ENCODE results near the gene ELL2. TPM values are rescaled to one million over a fixed set of nuclear protein-coding genes. Genes with fewer than 3 reads are reported as not detected.

Gene ELL2
- total RNA-seq, 1 experiment from 2014 or later, result 27.5 TPM

DNA sequence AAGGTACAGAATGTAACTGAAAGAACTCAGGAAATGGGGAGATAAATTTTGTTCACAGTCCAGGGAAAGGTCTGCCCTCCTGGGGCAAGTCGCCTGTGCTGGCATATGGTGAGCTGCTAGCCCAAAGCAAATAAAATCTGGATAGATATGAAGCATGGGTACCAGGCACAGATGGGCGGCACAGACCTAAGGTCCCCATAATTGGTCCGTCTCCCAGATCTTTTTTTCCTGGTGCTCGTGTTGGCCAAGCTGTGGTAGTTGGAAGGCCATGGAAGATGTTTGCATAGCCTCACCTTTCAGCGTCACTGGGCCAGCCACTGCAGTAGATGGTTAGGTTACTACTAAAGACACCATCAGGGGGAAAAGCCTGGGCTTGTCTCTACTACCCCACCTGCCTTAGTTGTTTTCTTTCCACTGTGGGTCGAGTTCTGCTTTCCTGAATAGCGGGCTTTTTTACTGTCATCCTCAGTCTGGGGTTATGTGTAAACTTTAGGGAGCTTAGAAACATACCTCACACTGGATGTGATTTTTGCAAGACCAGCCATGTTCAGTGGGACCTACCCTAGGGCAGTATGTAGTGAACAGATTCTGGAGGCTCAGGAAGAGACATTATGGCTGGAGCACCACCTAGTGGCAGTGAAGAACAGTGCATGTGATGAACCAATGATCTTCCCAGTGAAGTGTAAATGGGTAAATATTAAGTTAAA lies 114.9 kb downstream of the ELL2 start:
- no peak overlapping the region for H3K56ac ChIP-seq (ENCODE audit: insufficient read length, low read depth, low read length)
- no peak overlapping the region for H4K8ac ChIP-seq (replicated peaks; ENCODE audit: insufficient read length, low read depth, low read length)
- H2BK20ac ChIP-seq (ENCODE audit: low read depth, low read length, poor library complexity, severe bottlenecking), result no peak overlapping the region
- H4K20me1 ChIP-seq (ENCODE audit: control insufficient read depth, insufficient read depth, insufficient read length), result no peaks in the 10 kb centered on the region
- H3K18ac ChIP-seq (ENCODE audit: insufficient read length, low read depth, low read length), result no peak overlapping the region
- no peaks in the 10 kb centered on the region for H3K79me2 ChIP-seq (ENCODE audit: insufficient read depth, low read length)
- no peak overlapping the region for H3K23ac ChIP-seq (ENCODE audit: insufficient read length, low read depth, low read length)
- H3K4me1 ChIP-seq (ENCODE audit: insufficient read depth, low read length), result no peaks in the 10 kb centered on the region
- H2AK5ac ChIP-seq (ENCODE audit: insufficient read length, low read length), result no peak overlapping the region
- no peaks in the 10 kb centered on the region for H3K79me1 ChIP-seq (ENCODE audit: insufficient read depth, low read depth, low read length, poor library complexity, severe bottlenecking)
- no CpG with 5 or more reads among the region's 7 CpGs for WGBS (ENCODE audit: extremely low coverage, insufficient read length, low lambda C conversion rate)
- no peak overlapping the region for H3K27ac ChIP-seq (ENCODE audit: insufficient read length, low read depth, low read length)
- no peak overlapping the region for H3T11ph ChIP-seq (ENCODE audit: low read length)
- H3K27me3 Mint-ChIP-seq (ENCODE audit: low read depth), result peaks cover 4% of the 10 kb centered on the region; the same call in 1 of the 2 replicates
- H3K9me3 ChIP-seq (ENCODE audit: control insufficient read depth, low read depth, low read length), result no peaks in the 10 kb centered on the region
- 0 out of 7 replicates have a peak, but pooled peaks cover 0 to 3% (median 0%) of the 10 kb centered on the region in 3 experiments for H3K36me3 Mint-ChIP-seq (ENCODE audit: insufficient read depth in 1 of 3, low read depth in 3 of 3)
- H2BK12ac ChIP-seq (ENCODE audit: insufficient read length, low read depth, low read length), result no peak overlapping the region
- H3K4me2 ChIP-seq (ENCODE audit: insufficient read depth, insufficient read length, low read length), result no peak overlapping the region
- no peak overlapping the region for H4K91ac ChIP-seq (ENCODE audit: insufficient read length, low read depth, low read length)
- H3K27me3 ChIP-seq (ENCODE audit: insufficient read depth, low read length), result no peaks in the 10 kb centered on the region
- no peak overlapping the region for H3K27ac Mint-ChIP-seq
- no peak overlapping the region for H2BK120ac ChIP-seq (ENCODE audit: low read depth, low read length, poor library complexity, severe bottlenecking)
- no peak overlapping the region for H2BK15ac ChIP-seq (ENCODE audit: low read depth, low read length)
- 0 out of 4 replicates have a peak, but pooled peaks cover 2 to 3% of the 10 kb centered on the region in 2 experiments for H3K4me1 Mint-ChIP-seq
- peaks cover 0 to 3% of the 10 kb centered on the region in 2 experiments; a peak in 1 of 5 replicates for H3K9me3 Mint-ChIP-seq
- H3K14ac ChIP-seq (ENCODE audit: insufficient read depth, low read length), result no peak overlapping the region
- H4K5ac ChIP-seq (ENCODE audit: insufficient read length, low read depth, low read length), result no peak overlapping the region
- no peak overlapping the region for H3K9ac ChIP-seq (ENCODE audit: extremely low read depth, insufficient read length, low read length)
- DNase-seq, result peak; percentile 65
- no peaks in the 10 kb centered on the region for H3K23me2 ChIP-seq (ENCODE audit: insufficient read length, low read depth, low read length, poor library complexity, severe bottlenecking)
- TF ChIP-seq, protein P1, sequence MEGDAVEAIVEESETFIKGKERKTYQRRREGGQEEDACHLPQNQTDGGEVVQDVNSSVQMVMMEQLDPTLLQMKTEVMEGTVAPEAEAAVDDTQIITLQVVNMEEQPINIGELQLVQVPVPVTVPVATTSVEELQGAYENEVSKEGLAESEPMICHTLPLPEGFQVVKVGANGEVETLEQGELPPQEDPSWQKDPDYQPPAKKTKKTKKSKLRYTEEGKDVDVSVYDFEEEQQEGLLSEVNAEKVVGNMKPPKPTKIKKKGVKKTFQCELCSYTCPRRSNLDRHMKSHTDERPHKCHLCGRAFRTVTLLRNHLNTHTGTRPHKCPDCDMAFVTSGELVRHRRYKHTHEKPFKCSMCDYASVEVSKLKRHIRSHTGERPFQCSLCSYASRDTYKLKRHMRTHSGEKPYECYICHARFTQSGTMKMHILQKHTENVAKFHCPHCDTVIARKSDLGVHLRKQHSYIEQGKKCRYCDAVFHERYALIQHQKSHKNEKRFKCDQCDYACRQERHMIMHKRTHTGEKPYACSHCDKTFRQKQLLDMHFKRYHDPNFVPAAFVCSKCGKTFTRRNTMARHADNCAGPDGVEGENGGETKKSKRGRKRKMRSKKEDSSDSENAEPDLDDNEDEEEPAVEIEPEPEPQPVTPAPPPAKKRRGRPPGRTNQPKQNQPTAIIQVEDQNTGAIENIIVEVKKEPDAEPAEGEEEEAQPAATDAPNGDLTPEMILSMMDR (conservative IDR thresholded peaks at IDR 0.05), result peak; percentile 95
- H3K4me3 Mint-ChIP-seq, result no peak overlapping the region
- H2BK5ac ChIP-seq (ENCODE audit: insufficient read length, low read length), result no peak overlapping the region
- no peak overlapping the region for H3K4ac ChIP-seq (ENCODE audit: low read depth, low read length)
- no peak overlapping the region for H2AFZ ChIP-seq (ENCODE audit: low read length)
